DLD1 (cell line): ENCODE measurements around the gene ADIG.

ENCODE experiments used
- in situ Hi-C: cut with HindIII; loops from 2 replicates; pipeline ENCODE4 v1.10.0; 2017; ENCODE audit warnings: low sequenced_read_pairs

The ADIG gene

DNA sequence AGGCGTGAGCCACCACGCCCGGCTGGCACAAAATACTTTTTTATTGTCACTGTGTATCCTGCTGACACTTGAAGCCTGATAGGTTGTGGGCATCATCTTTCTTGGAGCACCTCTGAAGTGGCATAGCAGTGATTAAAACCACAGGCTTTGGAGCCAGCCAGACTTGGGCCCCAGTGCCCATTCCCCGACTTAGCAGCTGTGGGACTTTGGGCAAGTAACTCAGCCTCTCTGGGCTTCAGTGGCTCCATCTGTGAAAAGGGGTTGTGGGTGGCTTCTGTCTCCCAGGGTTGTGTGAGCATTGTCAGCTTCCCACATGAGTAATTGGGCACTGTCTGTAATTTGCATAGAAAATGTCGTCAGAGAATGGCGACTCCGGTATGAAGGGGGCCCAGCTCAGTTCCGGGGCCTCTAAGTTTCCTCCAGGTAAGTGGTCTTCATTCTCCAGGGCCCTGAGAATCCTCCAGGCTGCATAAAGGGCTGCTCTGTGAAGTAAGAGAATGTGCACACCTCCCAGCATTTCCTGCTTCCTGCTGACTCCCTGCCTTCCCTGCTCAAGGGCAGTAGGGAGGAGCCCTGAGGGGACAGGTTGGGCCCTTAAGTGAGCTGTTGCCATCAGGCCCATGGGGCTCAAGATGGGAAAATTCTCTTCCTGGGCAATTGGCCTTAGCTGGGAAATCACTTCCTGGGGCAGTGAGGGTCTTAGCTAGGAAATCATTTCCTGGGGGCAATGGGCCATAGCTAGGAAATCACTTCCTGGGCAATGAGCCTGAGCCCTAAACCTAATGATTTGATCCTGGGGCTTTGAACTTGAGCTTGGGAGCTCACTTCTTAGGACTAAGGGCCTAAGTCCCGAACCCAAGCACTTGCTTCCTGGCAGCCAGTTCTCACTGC is 47.8 kb downstream of the ADIG start:
- in situ Hi-C loops = no loop called here

- in situ Hi-C loops = no loop called here
Observed at GRCh38 chr20:38629979-38630378, 49.0 kb downstream of the ADIG start.

DNA sequence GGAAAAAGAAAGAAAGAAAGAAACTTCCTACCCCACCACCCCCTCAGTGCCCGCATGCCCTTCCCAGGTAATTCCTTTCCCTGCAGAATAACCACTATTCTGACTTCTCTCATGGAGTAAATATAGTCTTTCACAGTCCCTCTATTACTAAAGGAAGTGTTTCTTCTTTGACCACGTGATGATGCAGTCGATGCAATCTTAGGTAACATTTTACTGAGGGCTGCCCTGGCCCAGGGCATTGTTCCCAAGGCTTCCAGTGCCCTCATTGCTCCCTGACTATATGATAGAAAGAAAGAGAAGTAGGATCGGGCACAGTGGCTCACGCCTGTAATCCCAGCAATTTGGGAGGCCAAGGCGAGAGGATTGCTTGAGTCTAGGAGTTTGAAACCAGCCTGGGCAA is 49.7 kb downstream of the ADIG start:
- in situ Hi-C loops = no loop called here

DNA sequence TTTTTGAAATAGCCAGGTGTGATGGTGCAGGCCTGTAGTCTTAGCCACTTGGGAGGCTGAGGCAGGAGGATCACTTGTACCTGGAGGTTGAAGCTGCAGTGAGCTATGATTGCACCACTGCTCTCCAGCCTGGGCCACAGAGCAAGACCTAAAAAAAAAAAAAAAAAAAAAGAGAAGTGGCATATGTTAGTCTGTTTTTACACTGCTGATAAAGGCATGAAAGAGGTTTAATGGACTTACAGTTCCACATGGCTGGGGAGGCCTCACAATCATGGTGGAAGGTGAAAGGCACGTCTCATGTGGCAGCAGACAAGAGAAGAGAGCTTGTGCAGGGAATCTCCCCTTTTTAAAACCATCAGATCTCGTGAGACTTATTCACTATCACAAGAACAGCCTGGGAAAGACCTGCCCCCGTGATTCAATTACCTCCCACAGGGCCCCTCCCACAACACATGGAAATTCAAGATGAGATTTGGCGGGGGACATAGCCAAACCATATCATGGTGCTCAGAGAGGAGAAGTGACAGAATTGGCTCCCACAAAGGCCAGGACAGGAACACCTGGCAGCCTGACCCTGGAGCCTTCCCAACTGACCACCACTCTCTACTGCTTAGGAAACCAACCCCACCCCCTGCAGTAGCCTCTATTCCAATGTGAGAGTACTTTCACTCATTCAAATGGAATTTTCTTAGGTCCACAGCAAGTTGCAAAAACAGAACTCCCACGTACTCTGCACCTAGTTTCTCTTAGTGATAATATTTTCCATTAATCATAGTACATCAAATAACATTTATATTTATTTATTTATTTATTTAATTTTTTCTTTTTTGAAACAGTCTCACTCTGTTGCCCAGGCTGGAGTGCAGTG is 50.4 kb downstream of the ADIG start:
- in situ Hi-C loops = no loop called here

DNA sequence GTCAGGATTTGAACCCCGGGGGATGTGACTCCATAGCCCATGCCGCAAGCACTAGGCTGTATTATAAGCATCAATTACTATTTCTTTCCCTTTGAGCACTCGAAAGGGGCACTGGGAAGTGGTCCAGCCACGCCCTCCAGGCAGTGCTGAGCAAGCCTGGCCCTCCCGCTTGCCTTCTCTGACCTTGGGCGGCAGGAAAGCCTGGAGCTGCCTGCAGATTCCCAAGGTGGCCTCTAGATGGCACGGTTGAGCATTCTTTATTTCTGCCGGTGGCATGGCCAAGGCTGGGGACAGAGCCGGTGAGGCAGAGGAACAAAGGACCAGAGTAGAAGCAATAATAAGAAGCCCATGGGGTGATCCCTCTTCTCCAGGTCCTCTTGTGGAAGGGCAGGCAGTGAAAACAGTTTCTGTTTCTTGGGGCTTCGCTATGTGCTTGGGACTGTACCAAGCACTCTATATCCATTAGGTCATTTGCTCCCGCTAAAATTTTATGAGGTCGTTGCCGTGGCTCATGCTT is 52.6 kb downstream of the ADIG start:
- in situ Hi-C loops = no loop called here

DNA sequence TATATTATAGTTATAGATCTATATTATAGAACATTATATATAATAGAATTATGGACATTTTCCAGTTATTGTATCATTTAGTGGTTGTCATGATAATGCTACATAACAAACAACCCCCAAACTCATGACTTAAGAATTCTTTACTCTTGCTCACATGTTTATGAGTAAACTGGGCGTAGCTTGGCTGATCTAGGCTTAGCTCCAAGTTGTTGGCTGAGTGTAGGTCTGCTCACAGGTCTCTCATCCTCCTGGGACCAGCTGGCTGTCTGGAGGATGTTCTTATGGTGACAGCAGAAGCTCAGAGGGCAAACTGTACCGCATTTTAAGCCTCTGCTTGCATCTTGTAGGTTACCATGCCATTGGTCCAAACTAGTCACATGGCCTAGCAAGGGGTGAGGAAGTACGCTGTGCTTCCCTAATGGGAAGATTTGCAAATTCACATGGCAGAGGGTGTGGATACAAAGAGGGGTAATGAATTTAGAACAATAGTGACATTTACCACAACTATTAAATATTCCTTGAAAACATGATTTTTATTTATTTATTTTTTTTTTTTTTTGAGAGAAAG is 54.8 kb downstream of the ADIG start:
- in situ Hi-C loops = no loop called here
